Activated CD4-positive, alpha-beta T cell treated with anti-CD3 and anti-CD28 coated beads, Interleukin-2, amount 10 ng/mL, durations not matched to agents 7 days and 5 days (primary cell): ENCODE results near the gene CFLAR. TPM values are rescaled to one million over a fixed set of nuclear protein-coding genes. Genes with fewer than 3 reads are reported as not detected.

Source experiments
- CTCF ChIA-PET: fragments of 350-600 bp; sonication (Branson Sonifier 250); formaldehyde crosslinking; loops from one replicate; lab custom pipeline; 2021; ENCODE audit warnings: antibody characterized with exemption; lab: Charles Lee
- POLR2A ChIA-PET: fragments of 350-600 bp; sonication (Branson Sonifier 250); formaldehyde crosslinking; loops from one replicate; lab custom pipeline; 2021; ENCODE audit warnings: antibody characterized with exemption; lab: Charles Lee
- DNase-seq: peaks from one replicate; pipeline ENCODE4 v3.0.0-alpha.2; 2020
- H3K27ac Mint-ChIP-seq: one replicate; pipeline ENCODE4 v1.8.0; 2021; ENCODE audit warnings: mild to moderate bottlenecking, moderate library complexity, mixed read lengths
- H3K27me3 Mint-ChIP-seq: one replicate; pipeline ENCODE4 v1.8.0; 2021; ENCODE audit warnings: mixed read lengths
- H3K36me3 Mint-ChIP-seq: one replicate; pipeline ENCODE4 v1.8.0; 2021; ENCODE audit warnings: low read depth, mixed read lengths
- H3K4me1 Mint-ChIP-seq: one replicate; pipeline ENCODE4 v1.8.0; 2021; ENCODE audit warnings: mixed read lengths
- H3K4me3 Mint-ChIP-seq: one replicate; pipeline ENCODE4 v1.8.0; 2021; ENCODE audit warnings: mild to moderate bottlenecking, moderate library complexity, mixed read lengths
- H3K9me3 Mint-ChIP-seq: one replicate; pipeline ENCODE4 v1.8.0; 2021; ENCODE audit warnings: mixed read lengths
- total RNA-seq, 2 experiments: library from RNA; stranded (reverse); gene quantifications; one replicate each; pipeline ENCODE4 v1.2.3, GENCODE V29; 2021

Gene CFLAR
- total RNA-seq, 2 experiments from 2014 or later: 98.4 to 106 TPM

GRCh38 chr2:201195331-201195730, 79.4 kb downstream of the CFLAR start:
- peaks cover 65% of the 10 kb centered on the region for H3K4me1 Mint-ChIP-seq

GRCh38 chr2:201196003-201196402, 80.0 kb downstream of the CFLAR start:
- Mint-ChIP-seq H3K4me1 (peaks cover 60% of the 10 kb centered on the region), H3K9me3 (no peaks in the 10 kb centered on the region), H3K27ac (peak overlapping the region; percentile 62), H3K27me3 (no peaks in the 10 kb centered on the region), H3K4me3 (no peak overlapping the region), H3K36me3 (peaks cover 73% of the 10 kb centered on the region)
- DNase-seq: no peak
- ChIA-PET POLR2A (no interaction called here), CTCF (interaction anchor here (1.1 to 4.2 kb wide), 4 partner anchors 13 to 44 kb away, joined by 3 to 31 read pairs (median 10); partner anchors contain the start of gene CASP10)

More at GRCh38 chr2:201195331-201195730, 79.4 kb downstream of the CFLAR start:
- H3K27ac Mint-ChIP-seq: peak overlapping the region; percentile 68
- ChIA-PET POLR2A (no interaction called here), CTCF (interaction anchor here (0.6 to 4.2 kb wide), 8 partner anchors 12 to 80 kb away, joined by 3 to 31 read pairs (median 4); partner anchors contain the start of gene CASP10)
- H3K9me3 Mint-ChIP-seq: no peaks in the 10 kb centered on the region
- DNase-seq: no peak
- peaks cover 71% of the 10 kb centered on the region for H3K36me3 Mint-ChIP-seq
- H3K27me3 Mint-ChIP-seq: no peaks in the 10 kb centered on the region
- no peak overlapping the region for H3K4me3 Mint-ChIP-seq

- H3K27ac Mint-ChIP-seq: peak overlapping the region; percentile 2
- CTCF ChIA-PET: interaction anchor here (0.6 to 4.2 kb wide), 2 partner anchors 36 to 729 kb away, joined by 3 to 31 read pairs; no protein-coding TSS in a partner anchor
Observed at GRCh38 chr2:201196803-201197202, 80.8 kb downstream of the CFLAR start.

GRCh38 chr2:201197781-201198180, 81.8 kb downstream of the CFLAR start:
- peaks cover 43% of the 10 kb centered on the region for H3K4me1 Mint-ChIP-seq
- POLR2A ChIA-PET: no interaction called here
- H3K4me3 Mint-ChIP-seq: no peak overlapping the region
- no peaks in the 10 kb centered on the region for H3K27me3 Mint-ChIP-seq
- peaks cover 73% of the 10 kb centered on the region for H3K36me3 Mint-ChIP-seq
- DNase-seq: no peak
- H3K9me3 Mint-ChIP-seq: no peaks in the 10 kb centered on the region
- no peak overlapping the region for H3K27ac Mint-ChIP-seq
- CTCF ChIA-PET: interaction anchor here (4.2 kb wide), 1 partner anchor 35 kb away, joined by 31 read pairs; no protein-coding TSS in a partner anchor

More at GRCh38 chr2:201196803-201197202, 80.8 kb downstream of the CFLAR start:
- Mint-ChIP-seq H3K27me3 (no peaks in the 10 kb centered on the region), H3K4me3 (no peak overlapping the region), H3K9me3 (no peaks in the 10 kb centered on the region), H3K36me3 (peaks cover 72% of the 10 kb centered on the region), H3K4me1 (peaks cover 52% of the 10 kb centered on the region)
- POLR2A ChIA-PET: no interaction called here
- no peak for DNase-seq

GRCh38 chr2:201199847-201200246, 83.9 kb downstream of the CFLAR start:
- CTCF ChIA-PET: interaction anchor here (1.3 kb wide), 1 partner anchor 16 kb away, joined by 3 read pairs; no protein-coding TSS in a partner anchor
- POLR2A ChIA-PET: no interaction called here

GRCh38 chr2:201200345-201200744, 84.4 kb downstream of the CFLAR start:
- H3K4me1 Mint-ChIP-seq: peaks cover 33% of the 10 kb centered on the region
- peaks cover 69% of the 10 kb centered on the region for H3K36me3 Mint-ChIP-seq
- no peaks in the 10 kb centered on the region for H3K27me3 Mint-ChIP-seq
- no peak for DNase-seq
- ChIA-PET POLR2A (no interaction called here), CTCF (interaction anchor here (0.9 to 1.3 kb wide), 4 partner anchors 10 to 237 kb away, joined by 3 to 7 read pairs (median 4); partner anchors contain the start of gene ORC2)
- H3K27ac Mint-ChIP-seq: no peak overlapping the region
- no peak overlapping the region for H3K4me3 Mint-ChIP-seq
- H3K9me3 Mint-ChIP-seq: no peaks in the 10 kb centered on the region

More at GRCh38 chr2:201199847-201200246, 83.9 kb downstream of the CFLAR start:
- peaks cover 33% of the 10 kb centered on the region for H3K4me1 Mint-ChIP-seq
- no peaks in the 10 kb centered on the region for H3K9me3 Mint-ChIP-seq
- H3K27me3 Mint-ChIP-seq: no peaks in the 10 kb centered on the region
- DNase-seq: no peak
- H3K4me3 Mint-ChIP-seq: no peak overlapping the region
- no peak overlapping the region for H3K27ac Mint-ChIP-seq
- peaks cover 72% of the 10 kb centered on the region for H3K36me3 Mint-ChIP-seq

GRCh38 chr2:201201371-201201770, 85.4 kb downstream of the CFLAR start:
- ChIA-PET CTCF (interaction anchor here (0.9 to 1.2 kb wide), 4 partner anchors 9 to 238 kb away, joined by 3 to 7 read pairs (median 4); partner anchors contain the start of gene ORC2), POLR2A (no interaction called here)
- Mint-ChIP-seq H3K27me3 (no peaks in the 10 kb centered on the region), H3K36me3 (peaks cover 65% of the 10 kb centered on the region), H3K27ac (no peak overlapping the region), H3K4me1 (peaks cover 28% of the 10 kb centered on the region), H3K9me3 (no peaks in the 10 kb centered on the region), H3K4me3 (no peak overlapping the region)
- DNase-seq: no peak

- Mint-ChIP-seq H3K9me3 (no peaks in the 10 kb centered on the region), H3K4me1 (peaks cover 22% of the 10 kb centered on the region), H3K36me3 (peaks cover 64% of the 10 kb centered on the region), H3K27me3 (no peaks in the 10 kb centered on the region), H3K4me3 (no peak overlapping the region), H3K27ac (no peak overlapping the region)
- ChIA-PET CTCF (interaction anchor here (0.6 to 2.7 kb wide), 4 partner anchors 16 to 298 kb away, joined by 3 to 9 read pairs (median 6); no protein-coding TSS in a partner anchor), POLR2A (no interaction called here)
- no peak for DNase-seq
Observed at GRCh38 chr2:201203916-201204654, 88.1 kb downstream of the CFLAR start.

- peaks cover 68% of the 10 kb centered on the region for H3K36me3 Mint-ChIP-seq
- CTCF ChIA-PET: interaction anchor here (0.6 to 2.7 kb wide), 3 partner anchors 15 to 299 kb away, joined by 3 to 9 read pairs (median 8); no protein-coding TSS in a partner anchor
- POLR2A ChIA-PET: no interaction called here
- no peak for DNase-seq
- H3K9me3 Mint-ChIP-seq: no peaks in the 10 kb centered on the region
- peaks cover 26% of the 10 kb centered on the region for H3K4me1 Mint-ChIP-seq
- H3K27ac Mint-ChIP-seq: peak overlapping the region; percentile 36
- H3K27me3 Mint-ChIP-seq: no peaks in the 10 kb centered on the region
- H3K4me3 Mint-ChIP-seq: no peak overlapping the region
Observed at GRCh38 chr2:201204655-201205514, 88.9 kb downstream of the CFLAR start.

GRCh38 chr2:201205515-201205849, 89.5 kb downstream of the CFLAR start:
- Mint-ChIP-seq H3K4me3 (no peak overlapping the region), H3K36me3 (peaks cover 68% of the 10 kb centered on the region), H3K9me3 (no peaks in the 10 kb centered on the region), H3K4me1 (peaks cover 30% of the 10 kb centered on the region), H3K27me3 (no peaks in the 10 kb centered on the region), H3K27ac (no peak overlapping the region)
- DNase-seq: no peak
- POLR2A ChIA-PET: no interaction called here
- CTCF ChIA-PET: interaction anchor here (2.5 to 2.7 kb wide), 2 partner anchors 14 to 27 kb away, joined by 8 to 9 read pairs; no protein-coding TSS in a partner anchor

GRCh38 chr2:201208563-201209252, 92.7 kb downstream of the CFLAR start:
- peak overlapping the region; percentile 41 for H3K27ac Mint-ChIP-seq
- H3K27me3 Mint-ChIP-seq: no peaks in the 10 kb centered on the region
- ChIA-PET POLR2A (no interaction called here), CTCF (interaction anchor here (0.6 to 2.5 kb wide), 3 partner anchors 12 to 442 kb away, joined by 4 to 8 read pairs (median 6); no protein-coding TSS in a partner anchor)
- no peak for DNase-seq
- peaks cover 38% of the 10 kb centered on the region for H3K4me1 Mint-ChIP-seq
- H3K9me3 Mint-ChIP-seq: no peaks in the 10 kb centered on the region
- H3K36me3 Mint-ChIP-seq: peaks cover 52% of the 10 kb centered on the region
- no peak overlapping the region for H3K4me3 Mint-ChIP-seq

- H3K9me3 Mint-ChIP-seq: no peaks in the 10 kb centered on the region
- POLR2A ChIA-PET: no interaction called here
- H3K4me1 Mint-ChIP-seq: peaks cover 44% of the 10 kb centered on the region
- DNase-seq: no peak
- H3K27ac Mint-ChIP-seq: no peak overlapping the region
- H3K4me3 Mint-ChIP-seq: no peak overlapping the region
- H3K27me3 Mint-ChIP-seq: no peaks in the 10 kb centered on the region
- CTCF ChIA-PET: interaction anchor here (0.7 to 1.9 kb wide), 2 partner anchors 16 to 27 kb away, joined by 3 to 8 read pairs; no protein-coding TSS in a partner anchor
- H3K36me3 Mint-ChIP-seq: peaks cover 54% of the 10 kb centered on the region
Observed at GRCh38 chr2:201215963-201216362, 100.0 kb downstream of the CFLAR start.
